COLO668 (cell line): ENCODE measurements around the gene SELENOH.
A peak's percentile ranks its signal among the peaks of the same experiment; 100 is the strongest.

Experiments used
- DNase-seq: peaks from one replicate; lab custom pipeline; 2025; ENCODE audit not compliant: unreplicated experiment; lab: John Stamatoyannopoulos, UW

Gene SELENOH

GRCh38 chr11:57745206-57745605 is 3.9 kb downstream of the SELENOH start:
- DNase-seq: no peak

DNA sequence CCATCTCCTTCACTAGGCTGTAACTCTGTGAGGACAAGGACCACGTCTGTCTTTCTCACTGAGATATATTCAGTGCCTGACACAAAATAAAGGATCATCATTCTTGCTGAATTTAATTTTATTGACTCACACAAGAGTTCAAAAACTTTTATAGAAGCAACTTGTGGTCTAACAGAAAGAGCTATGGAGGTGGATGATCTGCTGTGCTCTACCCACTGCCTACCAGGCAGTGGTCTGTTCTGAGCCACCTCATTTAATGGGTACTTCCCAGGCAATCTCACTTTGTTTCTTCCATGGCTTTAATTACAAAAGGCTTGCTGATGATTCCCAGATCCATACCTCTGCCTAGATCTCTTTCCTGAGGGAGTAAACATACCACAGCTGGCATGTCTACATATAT is 5.6 kb downstream of the SELENOH start:
- DNase-seq: no peak

- no peak for DNase-seq
Measured at GRCh38 chr11:57751176-57751575, 9.9 kb downstream of the SELENOH start.

DNA sequence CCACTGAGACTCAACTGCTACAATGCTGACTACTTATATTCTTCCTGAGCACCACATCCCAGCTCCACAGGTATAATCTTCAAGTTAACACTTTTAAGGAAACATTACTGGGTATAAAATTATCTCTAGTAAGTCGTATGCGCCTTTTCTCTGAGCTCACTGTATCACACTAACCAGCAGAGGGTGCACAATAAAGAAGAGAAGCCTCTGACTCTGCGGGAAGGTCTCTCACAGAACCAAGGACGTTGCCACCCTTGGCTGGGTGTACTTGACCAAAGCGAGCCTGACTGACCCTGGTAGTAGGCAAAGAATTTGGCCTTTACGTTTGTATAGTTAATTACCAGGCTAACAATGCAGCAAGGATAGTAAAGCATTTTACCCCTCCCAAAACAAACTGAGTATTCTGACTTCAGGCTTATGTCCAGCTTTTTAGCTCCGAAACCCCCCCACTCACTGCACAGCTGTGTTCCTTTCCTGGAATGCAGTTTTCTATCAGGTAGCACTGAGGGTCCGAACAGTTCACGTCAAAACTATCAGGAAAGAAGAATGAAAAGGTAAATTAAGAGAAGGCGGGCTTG is 10.5 kb downstream of the SELENOH start, which contains the start of gene BTBD18:
Gene BTBD18, minus strand, starts transcription at position 144 of the 578 bp plus-strand sequence. CDS start 631 bp downstream, outside the sequence.
- peak; percentile 26 for DNase-seq

- DNase-seq: no peak
Measured at GRCh38 chr11:57752954-57753353, 11.7 kb downstream of the SELENOH start.

- DNase-seq: no peak
Measured at GRCh38 chr11:57758174-57758573, 16.9 kb downstream of the SELENOH start.

DNA sequence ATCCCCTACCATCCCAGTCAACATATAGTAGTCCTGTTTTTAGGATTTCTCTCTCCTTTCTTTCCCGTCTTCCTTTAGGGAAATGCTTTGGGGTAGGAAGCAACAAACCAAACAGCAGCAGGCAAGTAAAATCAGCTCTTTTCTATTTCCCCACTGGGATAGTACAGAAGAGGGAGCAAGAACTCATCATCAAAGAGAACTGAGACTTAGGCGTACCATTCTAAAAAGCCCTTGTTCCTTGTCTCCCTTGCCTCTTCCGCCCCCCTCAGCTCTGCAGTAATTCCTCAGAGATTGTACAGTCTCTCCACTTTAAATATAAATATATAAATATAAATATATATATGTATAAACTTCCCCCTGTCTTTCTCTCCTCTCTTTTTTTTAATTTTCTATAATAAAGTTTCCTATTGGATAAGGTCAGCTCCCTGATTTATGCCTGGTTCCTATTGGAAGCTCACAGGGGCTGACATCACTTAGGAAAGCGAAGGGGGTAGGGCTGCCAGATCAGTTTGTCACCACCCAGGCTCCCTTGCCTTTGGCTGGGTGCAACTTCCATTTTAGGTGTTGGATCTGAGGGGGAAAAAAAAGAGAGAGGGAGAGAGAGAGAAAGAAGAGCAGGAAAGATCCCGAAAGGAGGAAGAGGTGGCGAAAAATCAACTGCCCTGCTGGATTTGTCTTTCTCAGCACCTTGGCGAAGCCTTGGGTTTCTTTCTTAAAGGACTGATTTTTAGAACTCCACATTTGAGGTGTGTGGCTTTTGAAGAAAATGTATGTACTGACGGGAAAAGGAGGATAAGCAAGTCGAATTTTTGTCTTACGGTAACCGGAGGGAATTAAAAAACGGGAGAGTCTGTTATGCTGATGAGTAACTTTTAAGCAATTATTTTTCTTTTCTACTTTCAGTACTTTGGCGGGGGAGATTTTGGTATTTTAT is 20.3 kb downstream of the SELENOH start, which contains the start of gene CTNND1:
Gene CTNND1, plus strand, starts transcription at position 502 of the 934 bp plus-strand sequence. CDS start 29,677 bp downstream, outside the sequence.
- DNase-seq: peak; percentile 66

GRCh38 chr11:57762235-57762861 is 21.1 kb downstream of the SELENOH start:
- DNase-seq: peak; percentile 19

- DNase-seq: no peak
Measured at GRCh38 chr11:57763568-57763967, 22.3 kb downstream of the SELENOH start.

- DNase-seq: no peak
Measured at GRCh38 chr11:57764021-57764420, 22.7 kb downstream of the SELENOH start.

- no peak for DNase-seq
Measured at GRCh38 chr11:57764566-57764965, 23.3 kb downstream of the SELENOH start.

- DNase-seq: no peak
Measured at GRCh38 chr11:57764972-57765371, 23.7 kb downstream of the SELENOH start.

- DNase-seq: no peak
Measured at GRCh38 chr11:57770793-57771192, 29.5 kb downstream of the SELENOH start.

GRCh38 chr11:57771365-57771764 is 30.1 kb downstream of the SELENOH start:
- no peak for DNase-seq

- DNase-seq: no peak
Measured at GRCh38 chr11:57772562-57772961, 31.3 kb downstream of the SELENOH start.

DNA sequence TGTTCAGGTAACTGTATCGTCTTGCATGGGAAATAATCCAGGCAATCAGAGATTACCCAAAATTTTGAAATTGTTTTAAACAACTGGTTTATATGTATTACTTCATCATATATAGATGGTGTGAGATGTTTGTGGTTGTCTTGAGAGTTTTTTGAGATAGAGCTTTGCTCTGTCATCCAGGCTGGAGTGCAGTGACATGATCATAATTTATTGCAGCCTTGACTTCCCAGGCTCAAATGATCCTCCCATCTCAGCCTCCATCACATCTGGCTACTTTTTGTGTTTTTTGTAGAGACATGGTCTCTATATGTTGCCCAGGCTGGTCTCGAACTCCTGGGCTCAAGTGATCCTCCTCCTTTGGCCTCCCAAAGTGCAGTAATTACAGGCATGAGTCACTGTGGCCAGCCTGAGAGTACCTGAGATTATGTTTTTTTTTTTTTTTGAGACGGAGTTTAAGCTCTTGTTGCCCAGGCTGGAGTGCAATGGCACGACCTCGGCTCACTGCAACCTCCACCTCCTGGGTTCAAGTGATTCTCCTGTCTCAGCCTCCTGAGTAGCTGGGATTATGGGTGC is 31.8 kb downstream of the SELENOH start:
- DNase-seq: no peak

- no peak for DNase-seq
Measured at GRCh38 chr11:57775491-57775890, 34.2 kb downstream of the SELENOH start.

GRCh38 chr11:57776031-57776521 is 34.8 kb downstream of the SELENOH start:
- no peak for DNase-seq

GRCh38 chr11:57776577-57777210 is 35.4 kb downstream of the SELENOH start:
- no peak for DNase-seq

DNA sequence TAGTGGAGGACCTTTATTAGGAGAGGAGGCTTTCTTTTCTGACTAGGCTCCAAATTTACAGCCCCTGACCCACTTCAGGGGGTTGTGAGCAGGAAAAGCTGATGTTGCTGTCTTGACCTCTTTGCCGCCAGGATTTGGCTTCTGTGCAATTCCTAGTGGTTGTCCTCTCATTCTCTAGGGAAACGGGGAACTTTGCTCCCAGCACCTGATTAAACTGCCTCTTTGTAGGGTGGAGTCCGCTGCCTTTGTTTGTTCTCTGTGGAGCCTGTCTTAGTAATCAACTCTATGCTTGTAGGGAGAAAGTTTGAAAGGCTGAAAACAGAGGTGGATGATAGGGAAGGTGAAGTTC is 36.7 kb downstream of the SELENOH start:
- peak; percentile 19 for DNase-seq
